HFFc6 (cell line): ENCODE results near the gene RNF112. TPM values are rescaled to one million over a fixed set of nuclear protein-coding genes. Genes with fewer than 3 reads are reported as not detected.

Source experiments
- DNase-seq: peaks from one replicate; pipeline ENCODE4 v3.0.0-alpha.2; 2018
- H3K27ac Mint-ChIP-seq: 2 replicates; pipeline ENCODE4 v1.8.0; 2020; ENCODE audit warnings: mild to moderate bottlenecking, mixed read lengths
- H3K27me3 Mint-ChIP-seq: 2 replicates; pipeline ENCODE4 v1.8.0; 2021; ENCODE audit warnings: mild to moderate bottlenecking, moderate library complexity, mixed read lengths; ENCODE audit not compliant: insufficient read depth
- H3K36me3 Mint-ChIP-seq: 2 replicates; pipeline ENCODE4 v1.8.0; 2021; ENCODE audit warnings: low read depth, mixed read lengths
- H3K4me1 Mint-ChIP-seq: 2 replicates; pipeline ENCODE4 v1.8.0; 2020; ENCODE audit warnings: low read depth, mixed read lengths
- H3K4me3 Mint-ChIP-seq: 2 replicates; pipeline ENCODE4 v1.8.0; 2020; ENCODE audit warnings: mild to moderate bottlenecking, moderate library complexity, mixed read lengths
- H3K9me3 Mint-ChIP-seq: 2 replicates; pipeline ENCODE4 v1.8.0; 2020; ENCODE audit warnings: mild to moderate bottlenecking, mixed read lengths
- CTCF ChIP-seq: fragments of 200-600 bp; sonication (generic); IDR thresholded peaks from 2 replicates; pipeline ENCODE4 v1.5.0; 2021; ENCODE audit warnings: antibody characterized with exemption, mild to moderate bottlenecking
- total RNA-seq, 6 experiments: library from RNA; stranded (reverse); fragmentation: NEBNext Ultra II Directional; extraction: Animal tissue kit (Norgen Biotek cat#: 25700); gene quantifications; 2 replicates in 1 of 6; 3 replicates in 5 of 6; pipeline ENCODE4 v1.2.3, GENCODE V29; 2021

Gene RNF112
- total RNA-seq, 6 experiments from 2014 or later: 0.40 to 1.2 (median 0.73) TPM

- Mint-ChIP-seq H3K9me3 (no peaks in the 10 kb centered on the region), H3K4me1 (peaks cover 34% of the 10 kb centered on the region), H3K27me3 (no peaks in the 10 kb centered on the region; the same call in 1 of the 2 replicates), H3K27ac (no peak overlapping the region), H3K4me3 (no peak overlapping the region), H3K36me3 (no peaks in the 10 kb centered on the region)
- no peak for TF ChIP-seq CTCF
- DNase-seq: no peak
Observed at GRCh38 chr17:19412984-19413383, 2.0 kb downstream of the RNF112 start.

DNA sequence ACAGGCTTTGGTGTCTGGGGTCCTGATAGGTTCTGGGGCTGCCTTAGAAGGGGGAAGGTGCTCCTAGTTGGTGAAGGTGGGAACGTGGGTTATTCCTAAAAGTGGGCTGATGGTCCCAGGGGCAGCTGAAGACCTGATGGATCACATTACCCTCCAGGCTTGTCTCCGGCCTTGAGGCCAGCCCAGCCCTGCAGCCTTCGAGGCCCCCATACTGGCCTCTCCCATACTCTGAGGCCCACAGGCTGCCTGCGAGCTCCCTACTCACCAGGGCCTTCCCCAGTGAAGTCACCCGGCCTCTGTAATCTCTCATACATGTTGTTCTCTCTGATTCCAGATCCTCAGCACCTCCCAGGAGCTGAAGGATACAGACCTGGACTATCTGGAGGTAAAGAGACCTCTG, 2.7 kb downstream of the RNF112 start:
- Mint-ChIP-seq H3K4me3 (no peak overlapping the region), H3K4me1 (peaks cover 42% of the 10 kb centered on the region), H3K36me3 (no peaks in the 10 kb centered on the region), H3K9me3 (no peaks in the 10 kb centered on the region), H3K27me3 (no peaks in the 10 kb centered on the region; the same call in 1 of the 2 replicates), H3K27ac (no peak overlapping the region)
- TF ChIP-seq CTCF: no peak
- DNase-seq: no peak

DNA sequence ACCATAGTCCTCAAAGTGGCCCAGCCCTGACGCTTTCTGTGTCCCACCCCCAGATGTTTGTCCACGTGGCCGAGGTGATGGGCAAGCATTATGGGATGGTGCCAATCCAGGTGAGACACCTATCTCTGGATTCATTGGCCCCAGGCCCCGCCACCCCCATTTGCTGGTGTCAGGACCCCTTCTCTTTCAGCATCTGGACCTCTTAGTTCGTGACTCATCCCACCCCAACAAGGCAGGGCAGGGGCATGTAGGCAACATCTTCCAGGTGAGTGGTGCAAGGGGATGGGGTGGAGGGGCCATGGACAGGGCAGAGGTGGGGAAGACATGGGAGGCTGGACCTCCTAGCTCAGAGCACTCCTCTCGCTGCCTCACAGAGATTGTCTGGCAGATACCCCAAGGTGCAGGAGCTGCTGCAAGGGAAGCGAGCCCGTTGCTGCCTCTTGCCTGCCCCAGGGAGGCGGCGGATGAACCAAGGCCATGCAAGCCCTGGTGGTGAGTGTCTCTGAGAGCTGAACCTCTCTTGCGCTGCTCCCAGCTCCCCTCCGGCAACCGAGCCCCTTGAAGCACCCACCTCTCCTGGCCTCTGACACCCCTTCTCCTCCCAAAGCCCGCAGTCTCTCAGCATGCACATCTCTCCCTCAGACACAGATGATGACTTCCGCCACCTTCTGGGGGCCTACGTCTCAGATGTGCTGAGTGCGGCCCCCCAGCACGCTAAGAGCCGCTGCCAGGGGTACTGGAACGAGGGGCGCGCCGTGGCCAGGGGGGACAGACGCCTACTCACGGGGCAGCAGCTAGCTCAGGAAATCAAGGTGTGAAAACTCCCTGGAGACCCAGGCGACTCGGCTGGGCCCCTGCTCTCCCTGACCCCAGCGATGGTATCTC, 3.6 kb downstream of the RNF112 start:
- TF ChIP-seq CTCF: no peak
- Mint-ChIP-seq H3K9me3 (no peaks in the 10 kb centered on the region), H3K36me3 (no peaks in the 10 kb centered on the region), H3K27ac (no peak overlapping the region), H3K27me3 (no peaks in the 10 kb centered on the region; the same call in 1 of the 2 replicates), H3K4me3 (no peak overlapping the region), H3K4me1 (peaks cover 42% of the 10 kb centered on the region)
- DNase-seq: no peak

DNA sequence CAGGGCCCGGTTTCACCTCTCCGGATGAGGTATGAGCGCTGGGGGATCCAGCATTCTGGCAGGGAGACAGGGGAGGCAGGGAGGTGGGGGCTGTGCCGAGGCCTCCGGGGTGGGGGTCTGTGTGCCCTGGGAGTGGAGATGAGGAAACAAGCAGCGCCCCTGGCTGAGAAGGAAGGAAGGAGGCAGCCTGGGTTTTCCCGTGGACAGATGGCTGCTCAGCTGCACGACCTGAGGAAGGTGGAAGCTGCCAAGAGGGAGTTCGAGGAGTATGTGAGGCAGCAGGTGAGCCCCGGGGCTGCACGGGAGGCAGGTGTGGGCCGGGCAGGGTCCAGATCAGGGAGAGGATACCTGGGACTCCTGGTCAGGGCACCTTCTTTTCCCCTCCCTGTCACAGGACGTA, 4.3 kb downstream of the RNF112 start:
- TF ChIP-seq CTCF: no peak
- no peaks in the 10 kb centered on the region; the same call in 1 of the 2 replicates for H3K27me3 Mint-ChIP-seq
- no peak overlapping the region for H3K27ac Mint-ChIP-seq
- no peak for DNase-seq
- H3K36me3 Mint-ChIP-seq: no peaks in the 10 kb centered on the region
- no peaks in the 10 kb centered on the region for H3K9me3 Mint-ChIP-seq
- peaks cover 35% of the 10 kb centered on the region for H3K4me1 Mint-ChIP-seq
- H3K4me3 Mint-ChIP-seq: no peak overlapping the region

- Mint-ChIP-seq H3K4me3 (no peak overlapping the region), H3K27ac (no peak overlapping the region), H3K9me3 (no peaks in the 10 kb centered on the region), H3K4me1 (peaks cover 27% of the 10 kb centered on the region), H3K36me3 (no peaks in the 10 kb centered on the region), H3K27me3 (no peaks in the 10 kb centered on the region; the same call in 1 of the 2 replicates)
- DNase-seq: no peak
- TF ChIP-seq CTCF: no peak
Observed at GRCh38 chr17:19415806-19416775, 5.1 kb downstream of the RNF112 start.
